ENCODE data around the gene TSFM.

TSFM gene

GRCh38 chr12:57833672-57834071, 51.1 kb downstream of the TSFM start:
- Histone ChIP-seq H4K20me1 (ENCODE audit: control insufficient read depth, insufficient read depth, low read depth, low read length) (peaks cover 21% of the 10 kb centered on the region), H3K9me2 (replicated peaks; ENCODE audit: control insufficient read depth, low read length) (no peaks in the 10 kb centered on the region), H3K4me3 (ENCODE audit: low read length) (no peak overlapping the region), H3K79me2 (ENCODE audit: control insufficient read depth, low read length) (peaks cover 57% of the 10 kb centered on the region), H3F3A (ENCODE audit: control insufficient read depth, insufficient read depth) (peaks cover 28% of the 10 kb centered on the region), H3K27me3 (ENCODE audit: control insufficient read depth, low read length) (no peaks in the 10 kb centered on the region), H3K4me2 (ENCODE audit: low read length) (no peak overlapping the region), H3K9me3 (ENCODE audit: control insufficient read depth, insufficient read depth, low read length) (no peaks in the 10 kb centered on the region), H3K36me3 (ENCODE audit: control insufficient read depth, low read length) (peaks cover 8% of the 10 kb centered on the region; the same call in 1 of the 2 replicates), H3K27ac (ENCODE audit: low read depth, low read length) (no peak overlapping the region), H3K4me1 (ENCODE audit: control insufficient read depth, low read length) (peaks cover 64% of the 10 kb centered on the region)
- no peak for TF ChIP-seq CTCF (IDR thresholded peaks at IDR 0.05; ENCODE audit: low read depth, low read length, poor library complexity, severe bottlenecking)
- TF ChIP-seq EZH2phosphoT487 (IDR thresholded peaks at IDR 0.05; ENCODE audit: borderline replicate concordance, low read length): no peak

GRCh38 chr12:57834086-57834876, 51.7 kb downstream of the TSFM start:
- Histone ChIP-seq H3K4me2 (ENCODE audit: low read length) (peak overlapping the region; percentile 15; the same call in 1 of the 2 replicates), H3K9me3 (ENCODE audit: control insufficient read depth, insufficient read depth, low read length) (no peaks in the 10 kb centered on the region), H3K79me2 (ENCODE audit: control insufficient read depth, low read length) (peaks cover 63% of the 10 kb centered on the region), H4K20me1 (ENCODE audit: control insufficient read depth, insufficient read depth, low read depth, low read length) (peaks cover 22% of the 10 kb centered on the region), H3K27me3 (ENCODE audit: control insufficient read depth, low read length) (no peaks in the 10 kb centered on the region), H3K4me3 (ENCODE audit: low read length) (no peak overlapping the region), H3K9me2 (replicated peaks; ENCODE audit: control insufficient read depth, low read length) (no peaks in the 10 kb centered on the region), H3K4me1 (ENCODE audit: control insufficient read depth, low read length) (peaks cover 70% of the 10 kb centered on the region), H3K36me3 (ENCODE audit: control insufficient read depth, low read length) (peaks cover 2% of the 10 kb centered on the region; the same call in 1 of the 2 replicates), H3K27ac (ENCODE audit: low read depth, low read length) (no peak overlapping the region), H3F3A (ENCODE audit: control insufficient read depth, insufficient read depth) (peaks cover 29% of the 10 kb centered on the region)
- TF ChIP-seq CTCF (IDR thresholded peaks at IDR 0.05; ENCODE audit: low read depth, low read length, poor library complexity, severe bottlenecking) (no peak), EZH2phosphoT487 (IDR thresholded peaks at IDR 0.05; ENCODE audit: borderline replicate concordance, low read length) (no peak)

- H3K9me2 ChIP-seq (replicated peaks; ENCODE audit: control insufficient read depth, low read length): no peaks in the 10 kb centered on the region
- peak overlapping the region; percentile 82 for H3K27ac ChIP-seq (ENCODE audit: low read depth, low read length)
- peaks cover 74% of the 10 kb centered on the region for H3K79me2 ChIP-seq (ENCODE audit: control insufficient read depth, low read length)
- H3F3A ChIP-seq (ENCODE audit: control insufficient read depth, insufficient read depth): peaks cover 29% of the 10 kb centered on the region
- TF ChIP-seq CTCF (IDR thresholded peaks at IDR 0.05; ENCODE audit: low read depth, low read length, poor library complexity, severe bottlenecking): no peak
- no peak for TF ChIP-seq EZH2phosphoT487 (IDR thresholded peaks at IDR 0.05; ENCODE audit: borderline replicate concordance, low read length)
- H3K9me3 ChIP-seq (ENCODE audit: control insufficient read depth, insufficient read depth, low read length): no peaks in the 10 kb centered on the region
- H4K20me1 ChIP-seq (ENCODE audit: control insufficient read depth, insufficient read depth, low read depth, low read length): peaks cover 25% of the 10 kb centered on the region
- H3K36me3 ChIP-seq (ENCODE audit: control insufficient read depth, low read length): no peaks in the 10 kb centered on the region
- H3K4me1 ChIP-seq (ENCODE audit: control insufficient read depth, low read length): peaks cover 83% of the 10 kb centered on the region
- H3K4me2 ChIP-seq (ENCODE audit: low read length): peak overlapping the region; percentile 91
- H3K4me3 ChIP-seq (ENCODE audit: low read length): peak overlapping the region; percentile 69
- no peaks in the 10 kb centered on the region for H3K27me3 ChIP-seq (ENCODE audit: control insufficient read depth, low read length)
Observed at GRCh38 chr12:57835366-57836288, 53.0 kb downstream of the TSFM start.

Data from DOHH2 (cell line).